BE2C (cell line): ENCODE results near the gene XG.

Source experiments
- DNase-seq: peaks from one replicate; pipeline ENCODE4 v3.0.0-alpha.2; 2020
- H3K27me3 ChIP-seq: fragments of 250-450 bp; sonication (Bioruptor Pico); 2 replicates; pipeline ENCODE4 v1.5.1; 2020; ENCODE audit warnings: mild to moderate bottlenecking
- H3K36me3 ChIP-seq: fragments of 250-450 bp; sonication (Bioruptor Pico); 2 replicates; pipeline ENCODE4 v1.5.1; 2020; ENCODE audit warnings: mild to moderate bottlenecking
- H3K4me1 ChIP-seq: fragments of 250-450 bp; sonication (Bioruptor Pico); 2 replicates; pipeline ENCODE4 v1.5.1; 2020
- H3K4me3 ChIP-seq: 2 replicates; pipeline ENCODE4 v1.5.1; 2011; ENCODE audit warnings: low read depth, low read length
- H3K9me3 ChIP-seq: fragments of 250-450 bp; sonication (Bioruptor Pico); 2 replicates; pipeline ENCODE4 v1.5.1; 2020
- TF ChIP-seq, protein P1 (sequence below): IDR thresholded peaks from 2 replicates; pipeline ENCODE4 v1.5.1; 2012; ENCODE audit warnings: mild to moderate bottlenecking, low read depth, low read length

The XG gene

DNA sequence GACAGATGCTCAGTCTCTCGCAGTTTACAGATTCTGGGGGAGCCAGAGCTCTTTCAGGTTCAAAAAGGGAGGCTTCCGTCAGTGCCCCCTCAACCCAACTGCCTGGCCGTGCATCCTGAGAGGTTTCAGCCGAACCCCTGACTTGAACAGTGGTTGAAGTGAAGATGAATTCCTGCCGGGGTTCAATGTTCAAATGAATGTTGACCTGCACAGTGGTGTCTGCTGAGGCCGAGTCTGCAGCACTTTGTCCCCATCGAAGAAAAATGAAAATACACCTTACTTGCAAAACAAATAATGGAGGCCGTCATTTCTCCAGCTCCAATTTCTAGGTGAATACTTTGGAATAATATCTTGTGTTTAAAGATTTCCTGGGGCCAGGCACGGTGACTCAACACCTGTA is 110.6 kb downstream of the XG start:
- Histone ChIP-seq H3K27me3 (no peaks in the 10 kb centered on the region), H3K4me1 (no peaks in the 10 kb centered on the region), H3K9me3 (no peaks in the 10 kb centered on the region), H3K36me3 (no peaks in the 10 kb centered on the region), H3K4me3 (no peak overlapping the region)
- no peak for DNase-seq
- TF ChIP-seq, protein P1, sequence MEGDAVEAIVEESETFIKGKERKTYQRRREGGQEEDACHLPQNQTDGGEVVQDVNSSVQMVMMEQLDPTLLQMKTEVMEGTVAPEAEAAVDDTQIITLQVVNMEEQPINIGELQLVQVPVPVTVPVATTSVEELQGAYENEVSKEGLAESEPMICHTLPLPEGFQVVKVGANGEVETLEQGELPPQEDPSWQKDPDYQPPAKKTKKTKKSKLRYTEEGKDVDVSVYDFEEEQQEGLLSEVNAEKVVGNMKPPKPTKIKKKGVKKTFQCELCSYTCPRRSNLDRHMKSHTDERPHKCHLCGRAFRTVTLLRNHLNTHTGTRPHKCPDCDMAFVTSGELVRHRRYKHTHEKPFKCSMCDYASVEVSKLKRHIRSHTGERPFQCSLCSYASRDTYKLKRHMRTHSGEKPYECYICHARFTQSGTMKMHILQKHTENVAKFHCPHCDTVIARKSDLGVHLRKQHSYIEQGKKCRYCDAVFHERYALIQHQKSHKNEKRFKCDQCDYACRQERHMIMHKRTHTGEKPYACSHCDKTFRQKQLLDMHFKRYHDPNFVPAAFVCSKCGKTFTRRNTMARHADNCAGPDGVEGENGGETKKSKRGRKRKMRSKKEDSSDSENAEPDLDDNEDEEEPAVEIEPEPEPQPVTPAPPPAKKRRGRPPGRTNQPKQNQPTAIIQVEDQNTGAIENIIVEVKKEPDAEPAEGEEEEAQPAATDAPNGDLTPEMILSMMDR, result no peak

DNA sequence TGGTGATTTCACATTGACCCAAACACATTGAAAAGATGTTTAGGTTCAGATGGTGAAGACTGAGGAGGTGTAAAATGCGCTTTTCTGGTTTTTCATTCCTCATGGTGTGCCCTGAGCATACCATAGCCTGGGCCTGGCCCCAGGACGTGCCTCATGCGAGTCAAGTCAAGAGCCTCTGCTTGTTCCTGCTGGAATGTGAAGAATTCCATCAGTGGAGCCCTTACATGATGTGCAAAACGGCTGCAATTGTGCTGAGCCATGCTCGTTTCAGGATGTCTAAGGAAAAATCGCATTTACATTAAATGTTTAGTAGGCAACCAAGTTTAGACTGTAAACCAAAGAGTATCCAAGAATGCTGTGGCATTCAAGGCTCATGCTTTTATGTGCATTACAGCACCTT is 111.8 kb downstream of the XG start:
- no peaks in the 10 kb centered on the region for H3K36me3 ChIP-seq
- H3K9me3 ChIP-seq, result no peaks in the 10 kb centered on the region
- H3K27me3 ChIP-seq, result no peaks in the 10 kb centered on the region
- no peaks in the 10 kb centered on the region for H3K4me1 ChIP-seq
- no peak for DNase-seq
- no peak overlapping the region for H3K4me3 ChIP-seq
- TF ChIP-seq, protein P1, result no peak
